HG03432 (cell line): ENCODE data around the gene CRTC2.
"Not testable (repeated sequence)": the region's sequence is repeated elsewhere in the genome, so short reads cannot be mapped to it uniquely, and the experiment has no call there.

Source experiments
- ATAC-seq: cut with Tn5 transposase; IDR thresholded peaks from one replicate; pipeline ENCODE4 v1.9.1; 2021; ENCODE audit warnings: mild to moderate bottlenecking, moderate library complexity; ENCODE audit not compliant: unreplicated experiment

CRTC2 gene, protein sequence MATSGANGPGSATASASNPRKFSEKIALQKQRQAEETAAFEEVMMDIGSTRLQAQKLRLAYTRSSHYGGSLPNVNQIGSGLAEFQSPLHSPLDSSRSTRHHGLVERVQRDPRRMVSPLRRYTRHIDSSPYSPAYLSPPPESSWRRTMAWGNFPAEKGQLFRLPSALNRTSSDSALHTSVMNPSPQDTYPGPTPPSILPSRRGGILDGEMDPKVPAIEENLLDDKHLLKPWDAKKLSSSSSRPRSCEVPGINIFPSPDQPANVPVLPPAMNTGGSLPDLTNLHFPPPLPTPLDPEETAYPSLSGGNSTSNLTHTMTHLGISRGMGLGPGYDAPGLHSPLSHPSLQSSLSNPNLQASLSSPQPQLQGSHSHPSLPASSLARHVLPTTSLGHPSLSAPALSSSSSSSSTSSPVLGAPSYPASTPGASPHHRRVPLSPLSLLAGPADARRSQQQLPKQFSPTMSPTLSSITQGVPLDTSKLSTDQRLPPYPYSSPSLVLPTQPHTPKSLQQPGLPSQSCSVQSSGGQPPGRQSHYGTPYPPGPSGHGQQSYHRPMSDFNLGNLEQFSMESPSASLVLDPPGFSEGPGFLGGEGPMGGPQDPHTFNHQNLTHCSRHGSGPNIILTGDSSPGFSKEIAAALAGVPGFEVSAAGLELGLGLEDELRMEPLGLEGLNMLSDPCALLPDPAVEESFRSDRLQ

DNA sequence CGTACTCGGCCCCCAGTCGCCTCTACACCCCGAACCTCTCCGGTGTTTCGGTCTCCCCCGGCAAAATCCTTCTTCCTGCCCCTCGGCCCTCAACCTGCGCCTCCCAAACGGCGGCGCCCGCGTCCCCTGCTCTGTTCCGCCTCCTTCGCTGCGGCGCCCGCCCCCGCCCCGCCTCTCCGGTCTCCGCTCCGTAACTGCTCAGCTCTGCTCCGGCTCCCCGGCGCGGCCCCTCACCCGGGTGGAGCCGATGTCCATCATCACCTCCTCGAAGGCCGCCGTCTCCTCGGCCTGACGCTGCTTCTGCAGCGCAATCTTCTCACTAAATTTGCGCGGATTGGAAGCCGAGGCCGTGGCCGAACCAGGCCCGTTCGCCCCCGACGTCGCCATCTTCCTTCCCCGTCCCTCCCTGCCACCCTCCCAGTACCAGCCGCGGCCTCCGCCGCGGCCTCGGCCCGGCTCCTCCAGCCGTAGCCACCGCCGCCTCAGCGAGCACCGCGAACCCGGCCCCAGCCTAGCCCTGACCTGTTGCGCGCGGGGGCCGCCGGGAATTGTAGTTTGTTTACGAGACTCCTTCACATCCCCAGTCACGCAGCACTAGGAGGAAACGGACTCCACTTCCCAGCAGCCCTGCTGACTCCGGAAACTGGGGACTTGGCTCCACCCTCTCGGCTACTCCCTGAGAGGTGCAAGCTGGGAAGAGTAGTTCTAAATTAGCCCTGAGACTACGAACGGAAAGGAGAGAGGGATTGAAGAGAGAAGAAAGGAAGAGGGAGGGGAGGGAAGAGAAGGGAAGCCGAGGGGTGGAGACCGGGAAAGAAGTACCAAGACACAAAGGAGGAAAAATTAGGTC, at the start of gene CRTC2:
Gene CRTC2 (minus strand): TSS at position 502 of the 850 bp plus-strand sequence. CDS start 115 bp downstream, at position 387.
- ATAC-seq, result peak; percentile 69

DNA sequence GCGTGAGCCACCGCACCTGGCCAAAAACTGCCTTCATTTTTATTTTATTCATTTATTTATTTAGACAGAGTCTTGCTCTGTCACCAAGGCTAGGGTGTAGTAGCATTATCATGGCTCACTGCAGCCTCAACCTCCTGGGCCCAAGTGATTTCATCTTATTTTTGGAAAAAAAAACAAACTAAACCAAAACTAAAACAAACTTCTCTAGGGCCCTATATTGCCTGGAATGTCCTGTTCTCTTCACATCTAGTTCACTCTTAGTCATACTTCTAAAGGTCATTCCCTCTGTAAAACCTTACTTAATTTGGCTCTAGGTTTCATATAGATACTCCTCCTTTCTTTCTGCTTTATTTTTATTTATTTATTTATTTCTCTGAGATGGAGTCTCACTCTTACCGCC, 47.7 kb upstream of the CRTC2 start:
- no peak for ATAC-seq

DNA sequence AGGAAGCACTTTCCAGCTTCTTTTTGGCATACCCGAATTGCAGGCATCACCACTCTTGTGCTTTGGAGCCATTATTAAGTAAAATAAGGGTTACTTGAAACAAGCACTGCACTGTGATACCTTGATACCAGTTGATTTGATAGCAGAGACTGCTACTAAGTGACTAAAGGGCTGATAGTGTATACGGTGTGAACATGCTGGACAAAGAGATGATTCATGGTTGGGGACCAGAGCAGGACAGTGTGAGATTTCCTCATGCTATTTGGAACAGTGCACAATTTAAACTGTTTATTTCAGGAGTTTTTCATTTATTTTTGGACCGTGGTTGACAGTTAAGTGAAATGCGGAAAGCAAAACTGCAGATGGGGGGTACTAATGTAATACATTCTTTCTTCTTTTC, 42.0 kb upstream of the CRTC2 start:
- no peak for ATAC-seq

DNA sequence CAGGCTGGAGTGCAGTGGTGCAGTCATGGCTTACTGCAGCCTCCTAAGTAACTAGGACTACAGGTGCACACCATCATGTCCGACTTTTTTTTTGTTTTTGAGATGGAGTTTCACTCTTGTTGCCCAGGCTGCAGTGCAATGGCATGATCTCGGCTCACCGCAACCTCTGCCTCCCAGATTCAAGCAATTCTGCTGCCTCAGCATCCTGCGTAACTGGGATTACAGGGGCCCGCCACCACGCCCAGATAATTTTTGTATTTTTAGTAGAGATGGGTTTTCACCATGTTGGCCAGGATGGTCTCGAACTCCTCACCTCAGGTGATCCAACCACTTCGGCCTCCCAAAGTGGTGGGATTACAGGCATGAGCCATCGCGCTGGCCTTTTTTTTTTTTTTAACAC, 38.5 kb upstream of the CRTC2 start:
- ATAC-seq, result not testable (repeated sequence)

DNA sequence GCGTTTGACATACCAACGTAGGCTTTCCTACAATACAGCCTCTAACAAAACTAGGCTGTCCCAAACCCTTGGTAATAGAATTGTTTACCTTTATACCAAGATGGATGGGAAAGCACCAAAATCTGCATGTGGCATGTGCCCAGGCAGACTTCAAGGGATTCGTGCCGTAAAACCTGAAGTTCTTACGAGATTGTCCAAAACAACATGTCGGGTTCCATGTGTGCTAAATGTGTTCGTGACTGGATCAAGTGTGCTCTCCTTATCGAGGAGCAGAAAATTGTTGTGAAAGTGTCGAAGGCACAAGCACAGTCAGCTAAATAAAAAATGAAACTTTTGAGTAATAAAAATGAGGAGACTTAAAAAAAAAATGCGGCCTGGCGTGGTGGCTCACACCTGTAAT, 37.2 kb upstream of the CRTC2 start:
- ATAC-seq, result no peak

DNA sequence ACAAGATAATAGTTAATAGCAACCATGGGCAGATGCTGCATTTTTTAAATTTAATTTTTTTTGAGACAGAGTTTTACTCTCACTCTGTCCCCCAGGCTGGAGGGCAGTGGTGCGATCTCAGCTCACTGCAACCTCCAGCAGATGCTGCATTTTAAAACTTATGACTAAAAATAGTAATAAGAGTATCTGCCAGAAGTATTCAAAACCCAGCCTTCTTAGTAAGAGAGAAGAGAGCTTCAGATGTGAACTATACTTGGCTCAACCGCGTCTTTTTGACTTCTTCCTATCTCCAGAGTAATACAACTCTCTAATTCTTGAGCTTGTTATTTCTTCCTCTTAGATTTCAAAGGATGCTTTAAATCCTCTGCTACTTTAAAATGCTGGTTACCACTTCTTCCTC, 36.8 kb upstream of the CRTC2 start:
- ATAC-seq, result no peak

DNA sequence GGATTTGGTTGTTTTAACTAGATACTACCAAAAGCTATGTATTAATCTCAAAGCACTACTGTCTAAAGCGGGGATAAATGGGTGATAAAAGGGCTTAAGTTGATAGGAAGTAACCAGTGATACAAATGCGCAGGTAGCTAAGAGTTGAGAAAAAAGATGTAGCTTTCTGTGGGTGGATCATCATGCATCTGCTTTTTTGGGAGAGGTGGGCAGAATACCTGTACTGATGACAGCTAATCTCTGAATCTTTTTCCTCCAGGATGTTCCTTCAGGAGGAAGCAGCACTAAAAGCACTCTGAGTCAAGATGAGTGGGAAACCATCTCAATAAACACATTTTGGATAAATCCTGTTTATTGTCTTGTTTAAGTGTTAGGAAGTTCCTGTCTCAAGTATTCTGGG, 33.4 kb upstream of the CRTC2 start:
- no peak for ATAC-seq

DNA sequence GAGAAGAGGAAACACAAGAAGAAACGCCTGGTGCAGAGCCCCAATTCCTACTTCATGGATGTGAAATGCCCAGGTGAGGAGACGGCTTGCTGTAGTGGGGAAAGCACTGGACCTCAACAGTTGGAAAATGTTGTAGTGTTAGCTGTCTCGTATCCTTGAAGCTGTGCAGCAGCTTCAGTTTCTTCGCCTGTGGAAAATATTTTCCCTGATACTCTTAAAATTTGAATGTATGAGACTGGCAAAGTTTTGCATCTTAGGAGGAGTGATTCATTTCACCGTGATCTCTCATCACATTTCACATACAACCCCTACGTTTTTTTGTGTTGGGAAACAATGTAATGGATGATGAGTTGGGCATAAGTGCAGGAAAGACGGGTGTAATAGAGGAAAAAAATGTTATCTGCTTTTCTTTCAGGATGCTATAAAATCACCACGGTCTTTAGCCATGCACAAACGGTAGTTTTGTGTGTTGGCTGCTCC, 32.8 kb upstream of the CRTC2 start:
- ATAC-seq, result no peak

DNA sequence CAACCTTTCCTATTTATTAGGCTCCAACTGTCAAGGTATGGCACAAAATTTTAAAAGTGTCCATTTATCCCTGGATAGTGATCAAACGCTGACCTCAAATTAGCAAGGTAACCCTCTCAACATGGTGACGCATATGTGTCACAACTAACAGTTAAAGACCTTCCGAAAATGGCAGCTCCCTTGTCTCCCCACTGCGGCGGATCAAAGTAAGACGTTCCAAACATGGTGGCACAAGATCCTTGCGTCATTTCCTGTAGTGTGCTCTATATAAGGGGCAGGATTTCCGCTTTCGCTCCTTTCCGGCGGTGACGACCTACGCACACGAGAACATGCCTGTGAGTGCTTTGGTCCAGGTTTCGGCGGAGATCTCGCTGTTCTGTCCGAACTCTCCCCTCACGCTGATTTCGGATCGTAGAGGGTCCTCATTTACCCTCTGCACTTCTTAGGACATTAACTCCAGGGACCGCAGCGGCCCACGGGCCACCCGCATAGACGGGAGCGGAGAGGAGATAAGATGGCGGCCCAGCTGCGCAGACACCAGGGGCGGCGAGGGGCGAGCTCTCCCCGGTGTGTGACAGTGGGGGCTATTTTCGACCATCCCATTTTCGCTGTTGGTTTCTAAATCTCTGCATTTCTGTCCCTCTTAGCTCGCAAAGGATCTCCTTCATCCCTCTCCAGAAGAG, 32.2 kb upstream of the CRTC2 start, which contains the start of gene RPS27:
Gene RPS27 (plus strand): TSS at position 295 of the 683 bp plus-strand sequence. CDS start 35 bp downstream, at position 330.
- ATAC-seq, result peak; percentile 74

DNA sequence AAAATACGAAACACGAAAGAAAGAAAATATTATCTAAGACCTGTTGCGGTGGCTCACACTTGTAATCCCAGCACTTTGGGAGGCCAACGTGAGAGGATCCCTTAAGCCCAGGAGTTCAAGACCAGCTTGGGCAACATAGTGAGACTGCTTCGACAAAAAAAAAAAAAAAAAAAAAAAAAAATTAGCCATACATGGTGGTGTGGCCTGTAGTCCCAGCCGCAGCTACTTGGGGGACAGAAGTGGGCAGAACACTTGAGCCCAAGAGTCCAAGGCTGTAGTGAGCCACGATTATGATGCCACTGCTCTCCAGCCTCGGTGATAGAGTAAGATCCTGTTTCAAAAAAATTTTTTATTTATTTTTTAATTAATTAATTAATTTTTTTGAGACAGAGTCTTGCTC, 29.2 kb upstream of the CRTC2 start:
- ATAC-seq, result no peak

DNA sequence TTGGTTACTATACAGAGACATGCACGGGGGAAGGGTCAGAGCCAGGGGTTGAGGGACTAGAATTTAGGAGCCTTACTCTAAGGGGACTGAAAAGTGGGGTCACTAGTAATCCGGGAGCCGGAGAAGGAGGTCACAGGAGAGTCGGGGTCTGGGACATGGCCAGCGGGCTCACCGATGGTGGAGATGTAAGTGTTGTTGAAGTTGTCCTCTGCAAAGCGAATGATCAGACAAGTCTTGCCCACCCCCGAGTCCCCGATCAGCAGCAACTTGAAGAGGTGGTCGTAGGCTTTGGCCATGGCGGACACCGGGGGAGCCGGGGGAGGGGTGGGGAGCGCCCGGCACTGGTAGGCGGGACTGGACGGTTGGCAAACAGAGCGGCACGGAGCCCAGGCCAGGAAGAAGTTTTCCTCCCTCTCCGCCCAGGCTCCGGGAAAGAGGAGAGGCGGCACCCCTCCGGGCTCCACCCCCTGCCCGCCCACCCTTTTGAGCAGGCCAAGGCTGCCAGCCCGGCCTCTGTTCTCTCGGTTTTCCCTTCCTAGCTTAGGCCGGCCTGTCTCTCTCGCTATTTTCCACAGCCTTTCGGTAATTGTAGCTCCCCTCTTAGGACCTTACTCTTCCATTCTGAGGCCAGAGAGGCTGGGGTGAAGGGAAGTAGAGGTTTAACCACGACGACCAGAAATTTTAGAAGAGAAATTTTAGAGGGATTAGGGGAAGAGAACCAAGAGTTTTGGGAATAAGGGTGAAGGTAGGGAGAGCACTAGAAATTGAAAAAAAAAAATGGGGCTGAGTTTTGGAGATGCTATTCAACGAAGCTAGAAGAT, 27.7 kb upstream of the CRTC2 start, which contains the start of gene RAB13:
Gene RAB13 (minus strand): TSS at position 399 of the 821 bp plus-strand sequence. CDS start 103 bp downstream, at position 296.
- no peak for ATAC-seq

DNA sequence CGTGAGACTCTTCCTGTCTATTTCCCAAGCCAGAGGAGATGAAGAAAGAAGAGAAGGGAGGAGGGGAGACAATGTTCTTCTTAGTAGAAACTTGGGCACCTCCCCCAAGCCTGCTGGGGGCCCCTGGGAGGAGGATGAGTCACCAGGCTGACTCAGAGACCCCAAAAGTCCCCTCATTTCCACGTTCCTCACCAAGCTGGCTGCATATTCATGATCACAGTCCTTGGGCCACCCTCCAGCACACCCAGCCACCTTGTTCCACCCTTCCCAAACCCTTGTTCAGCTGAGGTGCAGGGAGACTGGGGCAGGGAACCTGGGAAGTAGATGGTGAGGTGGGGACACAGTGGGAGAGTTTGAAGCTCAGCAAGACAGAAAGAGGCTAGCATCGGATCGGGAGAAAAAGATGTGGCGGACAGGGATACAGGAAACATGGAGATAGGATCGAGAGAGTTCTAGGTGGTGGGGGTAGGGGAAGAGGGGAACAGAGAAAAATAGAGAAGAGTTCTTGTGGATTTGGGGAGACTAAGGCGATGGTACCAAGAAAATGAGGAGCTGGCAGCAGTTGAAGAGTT, 27.0 kb upstream of the CRTC2 start:
- no peak for ATAC-seq

DNA sequence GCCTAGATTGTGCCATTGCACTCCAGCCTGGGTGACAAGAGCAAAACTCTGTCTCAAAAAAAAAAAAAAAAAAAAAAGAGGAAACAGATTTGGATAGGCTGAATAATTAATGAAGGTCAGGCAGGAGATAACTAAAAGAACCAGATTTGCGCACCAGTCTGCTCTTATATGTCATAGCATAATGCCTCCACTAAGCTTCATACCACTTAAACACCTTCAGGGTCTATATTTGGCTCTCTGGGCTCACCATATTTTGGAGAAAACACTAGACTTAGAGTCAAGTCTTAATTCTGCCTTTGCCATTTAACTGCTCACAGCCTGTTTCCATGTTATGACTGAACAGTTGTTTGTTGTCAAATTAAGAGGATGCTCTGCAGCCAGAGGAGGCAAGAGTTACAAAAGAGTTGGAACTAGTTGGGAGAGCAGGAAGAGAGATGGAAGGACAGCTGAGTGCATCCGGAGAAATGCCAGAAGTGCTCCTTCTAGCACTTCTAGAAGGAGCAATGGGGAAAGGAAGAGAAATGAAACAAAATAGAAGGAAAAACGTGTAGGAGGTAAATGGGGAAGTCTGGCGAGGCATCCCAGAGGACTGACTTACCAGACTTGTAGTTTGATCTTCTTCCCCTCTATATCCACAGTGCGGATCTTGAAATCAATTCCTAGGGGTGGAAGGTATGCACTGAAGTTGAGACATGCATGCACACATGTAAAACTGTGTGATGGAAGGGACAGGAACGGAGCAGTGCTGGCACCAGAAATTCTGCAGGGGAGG, 25.9 kb upstream of the CRTC2 start:
- no peak for ATAC-seq

DNA sequence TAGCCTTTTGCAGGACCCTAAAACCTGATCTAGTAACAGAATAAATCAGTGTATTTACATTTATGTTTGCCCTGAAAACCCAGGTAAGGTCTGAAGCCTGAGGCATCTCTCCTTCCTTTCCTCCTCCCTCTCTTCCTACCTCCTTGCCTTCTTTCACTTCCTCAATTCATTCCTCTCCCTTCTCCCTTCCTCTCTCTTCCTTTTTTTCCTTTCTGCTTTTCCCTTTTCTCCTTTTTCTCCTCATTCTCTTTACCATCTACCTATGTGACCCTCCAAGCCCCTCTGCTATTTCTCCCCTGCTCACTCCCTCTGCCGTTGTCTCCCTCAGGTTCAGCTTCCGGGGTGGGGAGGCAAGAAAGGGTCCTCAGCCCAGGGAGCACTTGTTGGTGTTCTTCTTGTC, 23.3 kb upstream of the CRTC2 start:
- ATAC-seq, result not testable (repeated sequence)

DNA sequence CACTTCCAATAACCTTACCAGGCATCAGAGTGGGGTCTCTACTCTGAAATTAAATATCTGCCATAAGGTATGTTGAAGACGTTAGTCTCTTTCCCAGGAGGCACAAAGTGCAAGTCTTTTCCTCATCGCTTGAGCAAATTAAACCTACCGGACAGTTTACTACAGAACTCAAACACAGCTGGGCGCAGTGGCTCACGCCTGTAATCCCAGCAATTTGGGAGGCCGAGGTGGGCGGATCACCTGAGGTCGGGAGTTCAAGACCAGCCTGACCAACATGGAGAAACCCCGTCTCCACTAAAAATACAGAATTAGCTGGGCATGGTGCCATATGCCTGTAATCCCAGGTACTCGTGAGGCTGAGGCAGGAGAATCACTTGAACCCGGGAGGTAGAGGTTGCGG, 20.7 kb upstream of the CRTC2 start:
- ATAC-seq, result not testable (repeated sequence)

DNA sequence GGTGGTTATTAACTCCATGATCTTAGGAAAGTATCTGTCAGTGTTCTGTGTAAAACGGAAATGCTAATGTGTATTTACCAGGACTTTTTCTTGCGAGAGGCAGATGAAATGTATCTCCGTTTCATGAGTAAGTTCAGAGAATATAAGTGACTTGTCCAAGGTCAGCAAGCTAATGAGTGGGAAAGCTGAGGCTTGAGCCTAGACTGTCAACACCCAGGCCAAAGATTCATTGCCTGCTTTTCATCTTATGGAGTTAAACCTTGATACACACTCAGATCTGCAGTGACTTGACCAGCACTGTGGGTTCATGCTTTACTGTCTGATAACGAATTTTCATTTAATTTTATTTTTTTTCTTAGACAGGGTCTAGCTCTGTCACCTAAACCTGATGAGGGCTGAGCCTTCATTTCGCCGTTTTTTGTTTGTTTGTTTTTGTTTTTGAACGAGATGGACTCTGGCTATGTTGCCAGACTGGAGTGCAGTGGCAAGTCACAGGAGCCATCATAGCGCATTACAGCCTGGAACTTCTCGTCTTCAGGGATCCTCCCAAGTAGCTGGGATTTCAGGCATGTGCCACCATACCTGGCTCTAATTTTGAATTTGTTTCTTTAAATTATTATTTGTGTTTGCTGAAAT, 20.0 kb upstream of the CRTC2 start:
- no peak for ATAC-seq

DNA sequence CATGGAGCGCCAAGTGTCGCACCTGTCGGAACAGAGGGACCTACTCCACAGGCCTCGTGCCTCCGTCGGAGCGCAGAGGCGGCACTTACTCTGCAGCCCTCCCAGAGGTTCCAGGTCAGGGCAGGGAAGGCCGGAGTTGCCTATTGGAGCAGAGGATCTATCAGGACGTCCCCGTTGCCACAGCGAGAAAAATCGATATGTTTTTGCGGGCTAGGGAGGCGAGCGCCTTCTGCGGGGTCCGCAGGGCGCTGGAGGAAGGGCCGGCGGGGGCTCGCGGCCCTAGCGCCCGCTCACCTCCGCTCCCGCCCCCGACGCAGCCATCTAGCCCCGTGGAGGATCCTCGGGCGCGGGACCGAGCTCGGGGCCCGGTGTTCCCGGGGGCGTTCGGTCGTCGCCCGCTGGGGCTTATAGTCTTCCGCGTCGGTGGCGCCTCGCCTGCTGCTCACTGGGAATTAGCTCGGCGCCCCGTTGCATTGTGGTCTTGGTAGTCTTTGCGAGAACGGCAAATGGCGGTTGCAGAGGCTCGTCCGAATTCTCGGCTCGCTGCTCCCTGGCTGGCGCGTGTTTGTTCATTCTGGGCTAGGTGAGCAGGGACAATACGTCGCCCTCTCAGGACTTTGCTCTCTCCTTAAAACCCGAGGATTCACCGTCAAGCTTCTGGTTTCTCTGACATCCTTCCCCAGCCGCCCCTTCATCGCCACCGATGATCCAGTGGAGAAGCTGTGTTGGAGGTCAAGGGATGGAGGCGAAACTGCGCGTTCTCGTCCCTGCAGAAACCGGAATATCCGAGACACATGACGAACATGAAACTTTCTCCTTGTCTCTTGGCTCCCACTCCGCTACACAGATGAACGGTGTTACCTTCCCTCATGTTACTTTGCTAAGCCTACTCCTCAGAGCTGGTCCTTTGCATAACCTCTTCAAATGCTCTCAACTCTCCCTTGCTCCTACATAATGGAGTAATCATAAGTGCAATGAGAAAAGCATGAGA, 19.1 kb upstream of the CRTC2 start, which contains the start of gene JTB:
Gene JTB (minus strand): TSS at position 425 of the 991 bp plus-strand sequence. CDS start 422 bp downstream, at position 3.
- peak; percentile 85 for ATAC-seq
